ENCODE results near the gene TTYH3.

TTYH3 gene

GRCh38 chr7:2708547-2709310 lies 76.9 kb downstream of the TTYH3 start:
- DNase-seq (ENCODE audit: low read depth), result no peak

- DNase-seq (ENCODE audit: low read depth), result no peak
Measured at GRCh38 chr7:2709553-2710285, 77.9 kb downstream of the TTYH3 start.

- DNase-seq (ENCODE audit: low read depth), result no peak
Measured at GRCh38 chr7:2710286-2710655, 78.5 kb downstream of the TTYH3 start.

GRCh38 chr7:2710901-2711551 lies 79.2 kb downstream of the TTYH3 start:
- DNase-seq (ENCODE audit: low read depth), result peak; percentile 27

GRCh38 chr7:2711895-2712675 lies 80.3 kb downstream of the TTYH3 start:
- no peak for DNase-seq (ENCODE audit: low read depth)

- peak; percentile 45 for DNase-seq (ENCODE audit: low read depth)
Measured at GRCh38 chr7:2713370-2713769, 81.6 kb downstream of the TTYH3 start.

GRCh38 chr7:2713978-2714377 lies 82.2 kb downstream of the TTYH3 start:
- DNase-seq (ENCODE audit: low read depth), result no peak

Measured in CMK (cell line).